Urinary bladder (tissue), 4 donors: ENCODE data around the gene SVOP. TPM values are rescaled to one million over a fixed set of nuclear protein-coding genes. Genes with fewer than 3 reads are reported as not detected.
A peak's percentile ranks its signal among the peaks of the same experiment; 100 is the strongest.
"Not testable (repeated sequence)": the region's sequence is repeated elsewhere in the genome, so short reads cannot be mapped to it uniquely, and the experiment has no call there.

Experiments used
- DNase-seq: peaks from one replicate; pipeline ENCODE4 v3.0.0-alpha.2; 2015; ENCODE audit errors: extremely low spot score
- H3K27ac ChIP-seq: one replicate; pipeline ENCODE4 v1.5.1; 2013; ENCODE audit warnings: low read depth, mild to moderate bottlenecking, moderate library complexity
- H3K36me3 ChIP-seq: one replicate; pipeline ENCODE4 v1.6.1; 2013; ENCODE audit warnings: mild to moderate bottlenecking, moderate library complexity; ENCODE audit not compliant: insufficient read depth
- H3K4me1 ChIP-seq: one replicate; pipeline ENCODE4 v1.6.1; 2013; ENCODE audit warnings: mild to moderate bottlenecking, moderate library complexity; ENCODE audit not compliant: insufficient read depth
- H3K4me3 ChIP-seq: one replicate; pipeline ENCODE4 v1.5.1; 2013; ENCODE audit warnings: low read depth, low read length
- WGBS: extraction: QIAGEN DNeasy Blood & Tissue Kit; methylation state at CpG from one replicate; pipeline ENCODE4 v1.1.7; 2013; 5-methylcytosine and 5-hydroxymethylcytosine counted together
- polyA plus RNA-seq: library from polyadenylated mRNA; stranded (reverse); fragments of 200-250 nt; gene quantifications from one replicate; pipeline ENCODE4 v1.2.3, GENCODE V29; 2013
- small RNA-seq: library from RNA; depleted of rRNA; stranded (forward); fragments of <200 nt; gene quantifications from one replicate; pipeline ENCODE3, GENCODE V24; 2014
- total RNA-seq: library from RNA; depleted of rRNA; stranded (reverse); fragments of >200 nt; gene quantifications from one replicate; pipeline ENCODE4 v1.2.3, GENCODE V29; 2014
- donor health status: healthy with polysubstance abuse.
- donor health status: healthy.

Gene SVOP
- total and polyA plus RNA-seq, 2 donors, result 0.13 to 0.48 TPM

- WGBS, result 94% methylated on average over 3 of the region's 3 CpGs
- DNase-seq, result no peak
- no peak overlapping the region for H3K27ac ChIP-seq
- no peaks in the 10 kb centered on the region for H3K36me3 ChIP-seq
- no peak overlapping the region for H3K4me3 ChIP-seq
- no peaks in the 10 kb centered on the region for H3K4me1 ChIP-seq
Measured at GRCh38 chr12:108862588-108862959, 158.3 kb downstream of the SVOP start.

DNA sequence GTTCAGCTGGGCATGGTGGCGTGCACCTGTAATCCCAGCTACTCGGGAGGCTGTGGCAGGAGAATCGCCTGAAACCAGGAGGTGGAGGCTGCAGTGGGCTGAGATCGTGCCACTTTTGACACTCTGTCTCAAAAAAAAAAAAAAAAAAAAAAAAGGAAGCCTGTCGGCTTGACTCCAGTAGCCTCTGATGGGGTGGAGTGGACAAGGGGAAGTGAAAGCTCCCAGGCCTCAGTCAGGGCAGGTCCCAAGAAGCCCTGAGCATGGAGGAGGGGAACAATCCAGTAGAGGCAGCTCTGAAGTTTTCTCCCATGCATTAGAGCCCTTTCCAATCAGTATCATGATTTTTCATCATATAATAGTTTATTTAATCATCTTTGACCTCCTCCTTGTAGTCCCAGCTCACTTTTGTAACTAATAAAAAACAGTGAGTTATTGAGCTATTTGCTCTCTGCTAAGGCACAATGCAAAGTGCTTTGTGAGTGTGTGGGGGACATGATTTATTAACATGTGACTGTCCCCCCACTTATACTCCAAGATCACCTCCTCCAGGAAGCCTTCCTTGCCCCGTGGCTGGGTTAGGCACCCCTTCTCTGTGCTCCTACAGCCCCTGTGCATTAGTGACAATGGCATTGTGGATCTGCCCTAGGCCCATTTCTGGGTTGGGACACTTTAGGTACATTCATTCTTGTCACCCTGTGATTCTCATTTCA is 158.8 kb downstream of the SVOP start:
- Histone ChIP-seq H3K4me3 (no peak overlapping the region), H3K27ac (no peak overlapping the region), H3K36me3 (no peaks in the 10 kb centered on the region), H3K4me1 (no peaks in the 10 kb centered on the region)
- no peak for DNase-seq
- 89% methylated on average over 6 of the region's 6 CpGs for WGBS

DNA sequence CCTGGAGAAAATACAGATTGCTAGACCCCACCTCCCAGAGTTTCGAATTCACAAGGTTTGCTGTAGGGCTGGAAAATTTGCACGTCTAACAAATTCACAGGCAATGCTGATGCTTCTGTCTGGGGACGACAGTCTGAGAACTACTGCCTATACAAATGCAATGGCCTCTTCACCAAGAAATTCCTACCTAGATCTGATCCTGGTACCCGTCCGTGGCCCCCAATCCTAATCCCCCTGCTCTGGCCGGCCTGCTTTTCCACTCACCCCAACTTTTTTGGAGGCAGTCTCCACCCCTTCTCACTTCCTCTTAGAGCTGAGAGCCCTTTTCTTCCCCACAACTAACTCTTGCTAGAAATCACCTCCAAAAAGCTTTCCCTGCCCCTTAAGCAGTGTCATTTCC is 160.4 kb downstream of the SVOP start:
- no peaks in the 10 kb centered on the region for H3K4me1 ChIP-seq
- WGBS, result 81% methylated on average over 6 of the region's 6 CpGs
- no peak for DNase-seq
- no peak overlapping the region for H3K4me3 ChIP-seq
- no peaks in the 10 kb centered on the region for H3K36me3 ChIP-seq
- H3K27ac ChIP-seq, result no peak overlapping the region

DNA sequence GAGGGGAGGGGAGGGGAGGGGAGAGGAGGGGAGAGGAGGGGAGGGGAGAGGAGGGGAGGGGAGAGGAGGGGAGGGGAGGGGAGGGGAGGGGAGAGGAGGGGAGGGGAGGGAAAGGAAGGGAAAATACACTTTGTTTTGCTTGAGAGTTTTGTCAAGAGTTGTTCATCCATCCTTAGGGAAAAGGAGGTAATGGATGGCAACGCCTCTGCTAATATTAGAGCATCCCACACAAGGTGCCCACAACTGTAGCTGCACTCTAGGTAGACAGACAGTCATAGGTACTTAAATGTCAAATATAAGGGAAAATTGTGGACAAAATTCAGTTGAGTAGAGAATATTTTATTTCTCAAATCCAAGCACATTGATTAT is 161.0 kb downstream of the SVOP start:
- DNase-seq, result no peak
- 90% methylated on average over 1 of the region's 1 CpG for WGBS
- H3K36me3 ChIP-seq, result no peaks in the 10 kb centered on the region
- no peaks in the 10 kb centered on the region for H3K4me1 ChIP-seq
- H3K4me3 ChIP-seq, result no peak overlapping the region
- H3K27ac ChIP-seq, result no peak overlapping the region

DNA sequence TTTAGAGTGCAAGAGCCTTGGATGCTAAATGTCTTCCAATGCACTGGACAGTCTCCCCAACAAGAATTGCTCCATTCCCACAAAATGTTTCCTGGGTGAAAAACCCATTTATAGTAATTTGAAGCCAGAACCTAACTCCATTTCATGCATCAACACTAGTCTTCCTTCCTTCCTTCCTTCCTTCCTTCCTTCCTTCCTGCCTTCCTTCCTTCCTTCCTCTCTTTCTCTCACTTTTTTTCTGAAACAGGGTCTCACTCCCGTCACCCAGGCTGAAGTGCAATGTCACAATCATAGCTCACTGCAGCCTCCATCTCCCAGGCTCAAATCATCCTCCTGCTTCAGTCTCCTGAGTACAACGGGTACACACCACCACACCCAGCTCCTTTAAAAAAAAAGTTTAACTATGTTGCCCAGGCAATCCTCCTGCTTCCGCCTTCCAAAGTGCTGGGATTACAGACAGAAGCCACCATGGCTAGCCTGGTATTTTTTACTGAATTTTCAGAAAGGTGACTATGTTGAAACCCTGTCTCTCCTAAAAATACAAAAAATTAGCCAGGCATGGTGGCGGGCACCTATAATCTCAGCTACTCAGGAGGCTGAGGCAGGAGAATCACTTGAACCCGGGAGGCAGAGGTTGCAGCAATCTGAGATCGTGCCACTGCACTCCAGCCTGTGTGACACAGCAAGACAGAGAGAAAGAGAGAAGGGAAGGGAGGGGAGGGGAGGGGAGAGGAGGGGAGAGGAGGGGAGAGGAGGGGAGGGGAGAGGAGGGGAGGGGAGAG is 161.5 kb downstream of the SVOP start:
- not testable (repeated sequence) for H3K36me3 ChIP-seq, H3K4me1 ChIP-seq, H3K27ac ChIP-seq, H3K4me3 ChIP-seq, DNase-seq
- WGBS, result 60% methylated on average over 6 of the region's 6 CpGs

DNA sequence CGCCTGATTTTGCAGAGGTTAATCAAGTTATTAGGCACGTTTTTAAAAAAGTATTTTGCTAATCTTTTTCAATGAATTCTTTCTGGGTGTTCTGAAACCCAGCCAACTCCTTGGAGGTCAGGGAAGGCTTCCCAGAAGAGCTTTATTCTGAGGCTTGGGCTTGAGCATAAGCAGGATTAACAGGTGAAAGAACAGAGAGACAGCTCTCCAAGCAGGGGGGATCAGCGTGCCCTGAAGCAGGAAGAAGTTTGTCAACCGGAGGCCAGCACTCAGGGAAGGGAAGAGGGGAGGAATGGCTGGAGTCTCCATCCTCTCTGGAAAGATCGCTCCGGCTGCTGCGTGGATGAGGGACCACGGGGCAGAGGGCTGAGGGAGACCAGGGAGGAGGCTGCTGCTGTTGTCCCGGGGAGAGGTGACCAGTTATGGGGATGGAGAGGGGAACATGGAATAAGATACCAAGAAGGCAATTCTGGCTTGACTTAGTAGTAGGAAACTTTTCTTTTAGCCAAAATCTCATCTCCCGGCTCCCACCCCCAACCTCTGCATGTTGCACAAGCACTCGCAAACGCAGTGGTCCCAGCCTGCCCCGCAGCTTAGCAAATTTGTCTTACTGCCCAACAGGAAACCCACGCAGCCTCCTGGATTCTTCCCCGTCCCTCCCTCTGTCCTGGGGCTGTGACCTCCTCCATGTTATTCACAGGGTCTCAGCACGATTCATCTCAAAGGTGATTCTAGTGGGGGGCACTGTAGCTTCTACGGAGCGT is 162.4 kb downstream of the SVOP start:
- Histone ChIP-seq H3K27ac (no peak overlapping the region), H3K4me1 (no peaks in the 10 kb centered on the region), H3K36me3 (no peaks in the 10 kb centered on the region), H3K4me3 (peak overlapping the region; percentile 2)
- no peak for DNase-seq
- 16% methylated on average over 18 of the region's 18 CpGs for WGBS

Small RNA genes within 50 kb of the gene (small RNA-seq; reads per million reads assigned to genes)
- gene AC190387.1 (not detected), gene RNA5SP372 (not detected), gene RNU6-361P (not detected)

Other genes starting within 250 kb of the SVOP start
- gene SSH1, start 163.5 kb downstream of the SVOP start, total RNA-seq, result 12.2 TPM
- gene SSH1, start 163.5 kb downstream of the SVOP start, polyA plus RNA-seq, result 12.5 TPM
- gene DAO, start 141.0 kb downstream of the SVOP start, total RNA-seq, result not detected
- not detected for gene DAO, start 141.0 kb downstream of the SVOP start, polyA plus RNA-seq
- gene USP30, start 31.5 kb upstream of the SVOP start, total RNA-seq, result 13.9 TPM
- gene USP30, start 31.5 kb upstream of the SVOP start, polyA plus RNA-seq, result 11.5 TPM
- gene ALKBH2, start 72.4 kb upstream of the SVOP start, total RNA-seq, result 13.3 TPM
- gene ALKBH2, start 72.4 kb upstream of the SVOP start, polyA plus RNA-seq, result 23.9 TPM
- 21.4 TPM for gene UNG, start 76.5 kb upstream of the SVOP start, total RNA-seq
- 17.6 TPM for gene UNG, start 76.5 kb upstream of the SVOP start, polyA plus RNA-seq
- gene ACACB, start 95.5 kb upstream of the SVOP start, total RNA-seq, result 34.5 TPM
- 53.5 TPM for gene ACACB, start 95.5 kb upstream of the SVOP start, polyA plus RNA-seq